Measurements from ENCODE around the gene DDX1.

The DDX1 gene

GRCh38 chr2:15671842-15672815 is 80.5 kb downstream of the DDX1 start:
- Histone ChIP-seq H3K27ac (ENCODE audit: insufficient read depth in 1 of 2, low read depth in 1 of 2, low read length in 2 of 2, poor library complexity in 1 of 2, severe bottlenecking in 2 of 2) (no peak overlapping the region), H3K4me3 (ENCODE audit: control insufficient read depth in 1 of 7, extremely low read depth in 1 of 7, insufficient read depth in 4 of 7, low read depth in 2 of 7, low read length in 6 of 7) (no peak overlapping the region), H3K4me1 (ENCODE audit: control extremely low read depth in 1 of 4, control insufficient read depth in 4 of 4, insufficient read depth in 4 of 4, low read length in 3 of 4) (no peaks in the 10 kb centered on the region), H3K27me3 (replicated peaks in 2 of 5; ENCODE audit: control insufficient read depth in 4 of 5, insufficient read depth in 5 of 5, low read length in 4 of 5) (no peaks in the 10 kb centered on the region), H3K9me3 (ENCODE audit: control extremely low read depth in 1 of 5, control insufficient read depth in 4 of 5, insufficient read depth in 2 of 5, low read depth in 1 of 5, low read length in 4 of 5) (peaks cover 0 to 4% (median 0%) of the 10 kb centered on the region in 5 experiments), H3K36me3 (ENCODE audit: control insufficient read depth in 4 of 4, insufficient read depth in 4 of 4, low read length in 3 of 4) (no peaks in the 10 kb centered on the region)
- no peak for DNase-seq
- 95% methylated on average over 7 of the region's 9 CpGs for WGBS (ENCODE audit: insufficient coverage)
- CTCF ChIA-PET: no interaction called here
- POLR2A ChIA-PET: interaction anchor here (0.7 kb wide), 1 partner anchor 184 kb away, joined by 4 read pairs; no protein-coding TSS in a partner anchor

- H3K36me3 ChIP-seq (ENCODE audit: control insufficient read depth in 4 of 4, insufficient read depth in 4 of 4, low read length in 3 of 4): no peaks in the 10 kb centered on the region
- H3K27ac ChIP-seq (ENCODE audit: insufficient read depth in 1 of 2, low read depth in 1 of 2, low read length in 2 of 2, poor library complexity in 1 of 2, severe bottlenecking in 2 of 2): no peak overlapping the region
- no peak overlapping the region for H3K4me3 ChIP-seq (ENCODE audit: control insufficient read depth in 1 of 7, extremely low read depth in 1 of 7, insufficient read depth in 4 of 7, low read depth in 2 of 7, low read length in 6 of 7)
- no peaks in the 10 kb centered on the region for H3K4me1 ChIP-seq (ENCODE audit: control extremely low read depth in 1 of 4, control insufficient read depth in 4 of 4, insufficient read depth in 4 of 4, low read length in 3 of 4)
- POLR2A ChIA-PET: no interaction called here
- CTCF ChIA-PET: no interaction called here
- H3K27me3 ChIP-seq (replicated peaks in 2 of 5; ENCODE audit: control insufficient read depth in 4 of 5, insufficient read depth in 5 of 5, low read length in 4 of 5): no peaks in the 10 kb centered on the region
- 88% methylated on average over 13 of the region's 14 CpGs for WGBS (ENCODE audit: insufficient coverage)
- peaks cover 0 to 4% (median 0%) of the 10 kb centered on the region in 5 experiments for H3K9me3 ChIP-seq (ENCODE audit: control extremely low read depth in 1 of 5, control insufficient read depth in 4 of 5, insufficient read depth in 2 of 5, low read depth in 1 of 5, low read length in 4 of 5)
- DNase-seq: no peak
Observed at GRCh38 chr2:15672961-15673918, 81.6 kb downstream of the DDX1 start.

- WGBS (ENCODE audit: insufficient coverage): 98% methylated on average over 7 of the region's 7 CpGs
- ChIA-PET POLR2A (no interaction called here), CTCF (no interaction called here)
- no peaks in the 10 kb centered on the region for H3K4me1 ChIP-seq (ENCODE audit: control extremely low read depth in 1 of 4, control insufficient read depth in 4 of 4, insufficient read depth in 4 of 4, low read length in 3 of 4)
- DNase-seq: no peak
- no peak overlapping the region for H3K27ac ChIP-seq (ENCODE audit: insufficient read depth in 1 of 2, low read depth in 1 of 2, low read length in 2 of 2, poor library complexity in 1 of 2, severe bottlenecking in 2 of 2)
- H3K9me3 ChIP-seq (ENCODE audit: control extremely low read depth in 1 of 5, control insufficient read depth in 4 of 5, insufficient read depth in 2 of 5, low read depth in 1 of 5, low read length in 4 of 5): peaks cover 0 to 4% (median 0%) of the 10 kb centered on the region in 5 experiments
- no peak overlapping the region for H3K4me3 ChIP-seq (ENCODE audit: control insufficient read depth in 1 of 7, extremely low read depth in 1 of 7, insufficient read depth in 4 of 7, low read depth in 2 of 7, low read length in 6 of 7)
- no peaks in the 10 kb centered on the region for H3K27me3 ChIP-seq (replicated peaks in 2 of 5; ENCODE audit: control insufficient read depth in 4 of 5, insufficient read depth in 5 of 5, low read length in 4 of 5)
- no peaks in the 10 kb centered on the region for H3K36me3 ChIP-seq (ENCODE audit: control insufficient read depth in 4 of 4, insufficient read depth in 4 of 4, low read length in 3 of 4)
Observed at GRCh38 chr2:15673919-15674636, 82.4 kb downstream of the DDX1 start.

- 97% methylated on average over 15 of the region's 16 CpGs for whole genome bisulfite sequencing (ENCODE audit: insufficient coverage)
- POLR2A ChIA-PET: no interaction called here
- Histone ChIP-seq H3K27me3 (replicated peaks in 2 of 5; ENCODE audit: control insufficient read depth in 4 of 5, insufficient read depth in 5 of 5, low read length in 4 of 5) (no peaks in the 10 kb centered on the region), H3K36me3 (ENCODE audit: control insufficient read depth in 4 of 4, insufficient read depth in 4 of 4, low read length in 3 of 4) (no peaks in the 10 kb centered on the region), H3K4me3 (ENCODE audit: control insufficient read depth in 1 of 7, extremely low read depth in 1 of 7, insufficient read depth in 4 of 7, low read depth in 2 of 7, low read length in 6 of 7) (no peak overlapping the region), H3K4me1 (ENCODE audit: control extremely low read depth in 1 of 4, control insufficient read depth in 4 of 4, insufficient read depth in 4 of 4, low read length in 3 of 4) (no peaks in the 10 kb centered on the region), H3K27ac (ENCODE audit: insufficient read depth in 1 of 2, low read depth in 1 of 2, low read length in 2 of 2, poor library complexity in 1 of 2, severe bottlenecking in 2 of 2) (no peak overlapping the region), H3K9me3 (ENCODE audit: control extremely low read depth in 1 of 5, control insufficient read depth in 4 of 5, insufficient read depth in 2 of 5, low read depth in 1 of 5, low read length in 4 of 5) (peaks cover 0 to 4% (median 2%) of the 10 kb centered on the region in 5 experiments)
- CTCF ChIA-PET: interaction anchor here (0.6 kb wide), 1 partner anchor 1028 kb away, joined by 3 read pairs; no protein-coding TSS in a partner anchor
- no peak for DNase-seq
Observed at GRCh38 chr2:15674637-15675455, 83.2 kb downstream of the DDX1 start.

DNA sequence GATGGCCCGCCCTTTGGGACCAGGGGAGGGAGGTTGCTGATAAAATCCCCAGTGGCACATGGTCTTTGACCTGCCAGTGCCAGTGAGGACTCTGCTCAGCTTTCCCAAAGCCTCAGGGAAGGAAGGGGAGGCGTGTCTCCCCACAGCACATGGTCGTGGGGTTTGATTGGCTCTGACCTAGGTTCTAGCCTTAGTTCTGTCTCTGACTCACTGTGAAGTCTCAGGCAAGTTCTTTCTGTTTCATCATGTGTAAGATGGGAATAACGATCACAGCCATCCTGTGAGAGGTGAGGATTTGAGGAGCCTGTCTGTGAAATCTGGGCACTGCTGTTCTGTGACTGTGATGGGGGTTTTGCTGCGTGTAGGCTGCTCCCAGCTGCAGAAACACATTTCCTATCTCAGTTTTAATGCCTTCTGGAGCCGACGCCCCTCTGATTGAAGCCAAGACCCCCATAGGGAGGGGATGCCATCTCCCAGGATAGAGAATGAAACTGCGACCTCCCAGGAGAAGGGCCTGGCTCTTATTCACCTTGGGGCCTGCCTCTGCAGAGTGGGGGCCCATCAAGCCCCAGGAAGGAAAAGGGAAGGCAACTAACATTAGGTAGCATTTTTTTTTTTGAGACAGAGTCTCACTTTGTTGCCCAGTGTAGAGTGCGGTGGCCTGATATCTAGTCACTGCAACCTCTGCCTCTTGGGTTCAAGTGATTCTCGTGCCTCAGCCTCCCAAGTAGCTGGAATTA is 84.0 kb downstream of the DDX1 start:
- no peaks in the 10 kb centered on the region for H3K27me3 ChIP-seq (replicated peaks in 2 of 5; ENCODE audit: control insufficient read depth in 4 of 5, insufficient read depth in 5 of 5, low read length in 4 of 5)
- 98% methylated on average over 5 of the region's 10 CpGs for WGBS (ENCODE audit: insufficient coverage)
- POLR2A ChIA-PET: no interaction called here

More for the DNA sequence above, 84.0 kb downstream of the DDX1 start:
- Histone ChIP-seq H3K27ac (ENCODE audit: insufficient read depth in 1 of 2, low read depth in 1 of 2, low read length in 2 of 2, poor library complexity in 1 of 2, severe bottlenecking in 2 of 2) (no peak overlapping the region), H3K9me3 (ENCODE audit: control extremely low read depth in 1 of 5, control insufficient read depth in 4 of 5, insufficient read depth in 2 of 5, low read depth in 1 of 5, low read length in 4 of 5) (peaks cover 0 to 4% (median 2%) of the 10 kb centered on the region in 5 experiments), H3K36me3 (ENCODE audit: control insufficient read depth in 4 of 4, insufficient read depth in 4 of 4, low read length in 3 of 4) (no peaks in the 10 kb centered on the region), H3K4me3 (ENCODE audit: control insufficient read depth in 1 of 7, extremely low read depth in 1 of 7, insufficient read depth in 4 of 7, low read depth in 2 of 7, low read length in 6 of 7) (no peak overlapping the region), H3K4me1 (ENCODE audit: control extremely low read depth in 1 of 4, control insufficient read depth in 4 of 4, insufficient read depth in 4 of 4, low read length in 3 of 4) (no peaks in the 10 kb centered on the region)
- DNase-seq: no peak
- CTCF ChIA-PET: no interaction called here
